IgD-negative memory B cell (primary cell): ENCODE measurements around the gene NLN. TPM values are rescaled to one million over a fixed set of nuclear protein-coding genes. Genes with fewer than 3 reads are reported as not detected.
"Not testable (repeated sequence)": the region's sequence is repeated elsewhere in the genome, so short reads cannot be mapped to it uniquely, and the experiment has no call there.

Experiments
- H3K27ac Mint-ChIP-seq, 3 donors: one replicate each; pipeline ENCODE4 v1.8.0; 2020 to 2022; ENCODE audit warnings: mild to moderate bottlenecking in 3 of 3, mixed read lengths in 3 of 3, moderate library complexity in 1 of 3
- H3K27me3 Mint-ChIP-seq: one replicate; pipeline ENCODE4 v1.8.0; 2021; ENCODE audit warnings: mixed read lengths
- H3K36me3 Mint-ChIP-seq: one replicate; pipeline ENCODE4 v1.8.0; 2020; ENCODE audit warnings: mild to moderate bottlenecking, mixed read lengths
- H3K4me1 Mint-ChIP-seq, 3 donors: one replicate each; pipeline ENCODE4 v1.8.0; 2020 to 2022; ENCODE audit warnings: mixed read lengths in 3 of 3, mild to moderate bottlenecking in 1 of 3
- H3K4me3 Mint-ChIP-seq, 4 donors: one replicate each; pipeline ENCODE4 v1.8.0; 2020 to 2022; ENCODE audit warnings: mild to moderate bottlenecking in 4 of 4, mixed read lengths in 4 of 4, moderate library complexity in 3 of 4
- H3K9me3 Mint-ChIP-seq, 3 donors: one replicate each; pipeline ENCODE4 v1.8.0; 2020 to 2021; ENCODE audit warnings: mixed read lengths in 3 of 3, mild to moderate bottlenecking in 1 of 3
- polyA plus RNA-seq: library from polyadenylated mRNA; unstranded; fragments of 300-500 nt; fragmentation: Illumina TruSeq; gene quantifications from one replicate; pipeline ENCODE4 v1.2.3, GENCODE V29; 2021

NLN gene
- polyA plus RNA-seq, 1 donor from 2014 or later: 3.6 TPM

GRCh38 chr5:65749956-65750355, 28.0 kb downstream of the NLN start:
- Mint-ChIP-seq H3K27ac (no peak overlapping the region), H3K4me3 (no peak overlapping the region), H3K36me3 (peaks cover 11% of the 10 kb centered on the region), H3K4me1 (peaks cover 0 to 6% (median 0%) of the 10 kb centered on the region in 3 donors), H3K9me3 (peaks cover 0 to 2% (median 0%) of the 10 kb centered on the region in 3 donors), H3K27me3 (no peaks in the 10 kb centered on the region)

GRCh38 chr5:65750938-65751337, 28.9 kb downstream of the NLN start:
- Mint-ChIP-seq H3K9me3 (peaks cover 0 to 2% (median 0%) of the 10 kb centered on the region in 3 donors), H3K27ac (no peak overlapping the region), H3K36me3 (peaks cover 11% of the 10 kb centered on the region), H3K27me3 (no peaks in the 10 kb centered on the region), H3K4me3 (no peak overlapping the region), H3K4me1 (peaks cover 0 to 6% (median 0%) of the 10 kb centered on the region in 3 donors)

GRCh38 chr5:65753189-65753588, 31.2 kb downstream of the NLN start:
- peaks cover 0 to 2% (median 0%) of the 10 kb centered on the region in 3 donors for H3K9me3 Mint-ChIP-seq
- H3K4me3 Mint-ChIP-seq: no peak overlapping the region
- no peaks in the 10 kb centered on the region for H3K4me1 Mint-ChIP-seq
- H3K36me3 Mint-ChIP-seq: peaks cover 8% of the 10 kb centered on the region
- no peak overlapping the region for H3K27ac Mint-ChIP-seq
- H3K27me3 Mint-ChIP-seq: no peaks in the 10 kb centered on the region

GRCh38 chr5:65758546-65759144, 36.6 kb downstream of the NLN start:
- H3K27me3 Mint-ChIP-seq: no peaks in the 10 kb centered on the region
- no peak overlapping the region for H3K4me3 Mint-ChIP-seq
- no peaks in the 10 kb centered on the region for H3K9me3 Mint-ChIP-seq
- H3K4me1 Mint-ChIP-seq: peaks cover 3 to 5% (median 3%) of the 10 kb centered on the region in 3 donors
- no peak overlapping the region for H3K27ac Mint-ChIP-seq
- H3K36me3 Mint-ChIP-seq: peaks cover 5% of the 10 kb centered on the region

GRCh38 chr5:65760504-65761275, 38.7 kb downstream of the NLN start:
- no peak overlapping the region for H3K4me3 Mint-ChIP-seq
- no peaks in the 10 kb centered on the region for H3K27me3 Mint-ChIP-seq
- H3K36me3 Mint-ChIP-seq: peaks cover 5% of the 10 kb centered on the region
- peaks cover 3 to 5% (median 3%) of the 10 kb centered on the region in 3 donors for H3K4me1 Mint-ChIP-seq
- H3K9me3 Mint-ChIP-seq: no peaks in the 10 kb centered on the region
- no peak overlapping the region for H3K27ac Mint-ChIP-seq

- peaks cover 5% of the 10 kb centered on the region for H3K36me3 Mint-ChIP-seq
- H3K27ac Mint-ChIP-seq: no peak overlapping the region
- peak overlapping the region in 1 of 4 donors; percentile 30 for H3K4me3 Mint-ChIP-seq
- no peaks in the 10 kb centered on the region for H3K27me3 Mint-ChIP-seq
- peaks cover 3 to 5% (median 3%) of the 10 kb centered on the region in 3 donors for H3K4me1 Mint-ChIP-seq
- H3K9me3 Mint-ChIP-seq: peaks cover 0 to 1% (median 0%) of the 10 kb centered on the region in 3 donors
Observed at GRCh38 chr5:65762234-65762633, 40.2 kb downstream of the NLN start.

GRCh38 chr5:65765582-65765981, 43.6 kb downstream of the NLN start:
- no peak overlapping the region for H3K27ac Mint-ChIP-seq
- H3K27me3 Mint-ChIP-seq: no peaks in the 10 kb centered on the region
- H3K36me3 Mint-ChIP-seq: peaks cover 7% of the 10 kb centered on the region
- no peak overlapping the region for H3K4me3 Mint-ChIP-seq
- peaks cover 3 to 5% (median 3%) of the 10 kb centered on the region in 3 donors for H3K4me1 Mint-ChIP-seq
- H3K9me3 Mint-ChIP-seq: peaks cover 0 to 1% (median 0%) of the 10 kb centered on the region in 3 donors

GRCh38 chr5:65766175-65766574, 44.2 kb downstream of the NLN start:
- no peak overlapping the region for H3K4me3 Mint-ChIP-seq
- no peaks in the 10 kb centered on the region for H3K27me3 Mint-ChIP-seq
- peaks cover 0 to 5% (median 0%) of the 10 kb centered on the region in 3 donors for H3K4me1 Mint-ChIP-seq
- peaks cover 0 to 1% (median 0%) of the 10 kb centered on the region in 3 donors for H3K9me3 Mint-ChIP-seq
- H3K27ac Mint-ChIP-seq: no peak overlapping the region
- H3K36me3 Mint-ChIP-seq: peaks cover 7% of the 10 kb centered on the region

- H3K27ac Mint-ChIP-seq: no peak overlapping the region
- no peak overlapping the region for H3K4me3 Mint-ChIP-seq
- no peaks in the 10 kb centered on the region for H3K27me3 Mint-ChIP-seq
- peaks cover 0 to 1% (median 0%) of the 10 kb centered on the region in 3 donors for H3K9me3 Mint-ChIP-seq
- H3K4me1 Mint-ChIP-seq: peaks cover 0 to 5% (median 0%) of the 10 kb centered on the region in 3 donors
- H3K36me3 Mint-ChIP-seq: peaks cover 7% of the 10 kb centered on the region
Observed at GRCh38 chr5:65766781-65767180, 44.8 kb downstream of the NLN start.

- Mint-ChIP-seq H3K9me3 (peaks cover 0 to 1% (median 0%) of the 10 kb centered on the region in 3 donors), H3K4me3 (no peak overlapping the region), H3K27me3 (no peaks in the 10 kb centered on the region), H3K27ac (no peak overlapping the region), H3K4me1 (peaks cover 0 to 5% (median 0%) of the 10 kb centered on the region in 3 donors), H3K36me3 (peaks cover 7% of the 10 kb centered on the region)
Observed at GRCh38 chr5:65767565-65767964, 45.6 kb downstream of the NLN start.

GRCh38 chr5:65768723-65769346, 46.8 kb downstream of the NLN start:
- Mint-ChIP-seq H3K27ac (no peak overlapping the region), H3K4me3 (no peak overlapping the region)

GRCh38 chr5:65769539-65769938, 47.5 kb downstream of the NLN start:
- Mint-ChIP-seq H3K4me1 (no peaks in the 10 kb centered on the region), H3K9me3 (peaks cover 0 to 1% (median 0%) of the 10 kb centered on the region in 3 donors), H3K27ac (no peak overlapping the region), H3K4me3 (no peak overlapping the region), H3K36me3 (peaks cover 4% of the 10 kb centered on the region), H3K27me3 (no peaks in the 10 kb centered on the region)

More at GRCh38 chr5:65768723-65769346, 46.8 kb downstream of the NLN start:
- Mint-ChIP-seq H3K4me1 (no peaks in the 10 kb centered on the region), H3K9me3 (peaks cover 0 to 1% (median 0%) of the 10 kb centered on the region in 3 donors), H3K36me3 (peaks cover 4% of the 10 kb centered on the region), H3K27me3 (no peaks in the 10 kb centered on the region)

GRCh38 chr5:65771266-65771665, 49.3 kb downstream of the NLN start:
- no peak overlapping the region for H3K4me3 Mint-ChIP-seq
- H3K4me1 Mint-ChIP-seq: no peaks in the 10 kb centered on the region
- H3K27me3 Mint-ChIP-seq: no peaks in the 10 kb centered on the region
- peaks cover 4% of the 10 kb centered on the region for H3K36me3 Mint-ChIP-seq
- H3K27ac Mint-ChIP-seq: no peak overlapping the region
- peaks cover 0 to 1% (median 0%) of the 10 kb centered on the region in 3 donors for H3K9me3 Mint-ChIP-seq

GRCh38 chr5:65772963-65773362, 51.0 kb downstream of the NLN start:
- peak overlapping the region in 1 of 4 donors; percentile 27 for H3K4me3 Mint-ChIP-seq

GRCh38 chr5:65774346-65774745, 52.3 kb downstream of the NLN start:
- H3K4me1 Mint-ChIP-seq: peaks cover 1 to 4% (median 2%) of the 10 kb centered on the region in 3 donors
- no peak overlapping the region for H3K4me3 Mint-ChIP-seq
- peaks cover 7% of the 10 kb centered on the region for H3K36me3 Mint-ChIP-seq
- H3K27ac Mint-ChIP-seq: no peak overlapping the region
- H3K9me3 Mint-ChIP-seq: no peaks in the 10 kb centered on the region
- H3K27me3 Mint-ChIP-seq: no peaks in the 10 kb centered on the region

More at GRCh38 chr5:65772963-65773362, 51.0 kb downstream of the NLN start:
- not testable (repeated sequence) for H3K36me3 Mint-ChIP-seq, H3K9me3 Mint-ChIP-seq, H3K27ac Mint-ChIP-seq, H3K27me3 Mint-ChIP-seq, H3K4me1 Mint-ChIP-seq
